Cardiac muscle cell (in vitro differentiated cells and primary cell): ENCODE data around the gene RASL12. TPM values are rescaled to one million over a fixed set of nuclear protein-coding genes. Genes with fewer than 3 reads are reported as not detected.

ENCODE experiments used
- DNase-seq, 2 donors: peaks; one replicate each; pipeline versions ENCODE4 v3.0.0 to v3.0.0-alpha.2; 2010 to 2017; ENCODE audit warnings: low read depth in 1 of 2, low spot score in 1 of 2
- H3K27ac ChIP-seq: fragments of 200-600 bp; sonication (generic); 2 replicates; pipeline ENCODE4 v1.5.1; 2016
- H3K27me3 ChIP-seq: fragments of 200-600 bp; sonication (generic); 2 replicates; pipeline ENCODE4 v1.6.0; 2016; ENCODE audit warnings: control low read depth
- H3K36me3 ChIP-seq: fragments of 200-600 bp; sonication (generic); 2 replicates; pipeline ENCODE4 v1.5.1; 2016; ENCODE audit warnings: control low read depth
- H3K4me1 ChIP-seq: fragments of 200-600 bp; sonication (generic); 2 replicates; pipeline ENCODE4 v1.8.1; 2017; ENCODE audit warnings: low read depth, mild to moderate bottlenecking, mixed run types
- H3K4me3 ChIP-seq: fragments of 200-600 bp; sonication (generic); 2 replicates; pipeline ENCODE4 v1.5.1; 2016; ENCODE audit warnings: mild to moderate bottlenecking
- H3K9me3 ChIP-seq: fragments of 200-600 bp; sonication (generic); 2 replicates; pipeline ENCODE4 v1.5.1; 2017; ENCODE audit warnings: low read depth, mild to moderate bottlenecking, control low read depth
- polyA plus RNA-seq: library from polyadenylated mRNA; unstranded; fragments of >200 nt; fragmentation: Nextera tagmentation; extraction: Ambion mirVana; gene quantifications from 2 replicates; pipeline ENCODE4 v1.2.1, GENCODE V29; 2016
- total RNA-seq: library from RNA; depleted of rRNA; stranded (reverse); fragments of >200 nt; gene quantifications from 2 replicates; pipeline ENCODE4 v1.2.3, GENCODE V29; 2016
- TF ChIP-seq, protein P1 (sequence below): IDR thresholded peaks from 2 replicates; pipeline ENCODE4 v1.5.1; 2012; ENCODE audit warnings: low read depth, mild to moderate bottlenecking, low read length

The RASL12 gene
- total and polyA plus RNA-seq, 2 experiments from 2014 or later: 4.0 to 38.2 TPM

DNA sequence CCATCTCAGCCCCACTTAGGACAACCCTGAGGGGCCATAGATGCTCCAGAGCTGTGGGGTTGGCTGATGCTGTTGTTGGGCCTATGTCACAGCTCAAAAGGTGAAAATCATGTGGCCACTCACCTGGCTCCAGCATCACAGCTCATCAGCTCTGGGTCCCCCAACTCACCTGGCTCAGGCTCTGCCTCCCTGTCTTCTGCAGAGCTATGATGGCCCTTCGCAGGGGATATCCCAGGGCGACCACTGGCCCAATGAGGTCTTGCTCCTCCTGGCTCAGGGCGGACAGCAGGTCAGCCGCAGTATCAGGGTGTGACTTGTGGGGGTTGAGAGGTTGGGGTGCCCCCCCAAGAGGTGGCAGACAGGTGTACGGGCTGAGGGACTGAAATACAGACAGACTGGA is 31.5 kb upstream of the RASL12 start:
- Histone ChIP-seq H3K9me3 (no peaks in the 10 kb centered on the region), H3K27me3 (peaks cover 9% of the 10 kb centered on the region), H3K36me3 (peaks cover 12% of the 10 kb centered on the region), H3K4me3 (no peak overlapping the region), H3K27ac (no peak overlapping the region), H3K4me1 (no peaks in the 10 kb centered on the region)
- TF ChIP-seq, protein P1, sequence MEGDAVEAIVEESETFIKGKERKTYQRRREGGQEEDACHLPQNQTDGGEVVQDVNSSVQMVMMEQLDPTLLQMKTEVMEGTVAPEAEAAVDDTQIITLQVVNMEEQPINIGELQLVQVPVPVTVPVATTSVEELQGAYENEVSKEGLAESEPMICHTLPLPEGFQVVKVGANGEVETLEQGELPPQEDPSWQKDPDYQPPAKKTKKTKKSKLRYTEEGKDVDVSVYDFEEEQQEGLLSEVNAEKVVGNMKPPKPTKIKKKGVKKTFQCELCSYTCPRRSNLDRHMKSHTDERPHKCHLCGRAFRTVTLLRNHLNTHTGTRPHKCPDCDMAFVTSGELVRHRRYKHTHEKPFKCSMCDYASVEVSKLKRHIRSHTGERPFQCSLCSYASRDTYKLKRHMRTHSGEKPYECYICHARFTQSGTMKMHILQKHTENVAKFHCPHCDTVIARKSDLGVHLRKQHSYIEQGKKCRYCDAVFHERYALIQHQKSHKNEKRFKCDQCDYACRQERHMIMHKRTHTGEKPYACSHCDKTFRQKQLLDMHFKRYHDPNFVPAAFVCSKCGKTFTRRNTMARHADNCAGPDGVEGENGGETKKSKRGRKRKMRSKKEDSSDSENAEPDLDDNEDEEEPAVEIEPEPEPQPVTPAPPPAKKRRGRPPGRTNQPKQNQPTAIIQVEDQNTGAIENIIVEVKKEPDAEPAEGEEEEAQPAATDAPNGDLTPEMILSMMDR: no peak
- no peak for DNase-seq

DNA sequence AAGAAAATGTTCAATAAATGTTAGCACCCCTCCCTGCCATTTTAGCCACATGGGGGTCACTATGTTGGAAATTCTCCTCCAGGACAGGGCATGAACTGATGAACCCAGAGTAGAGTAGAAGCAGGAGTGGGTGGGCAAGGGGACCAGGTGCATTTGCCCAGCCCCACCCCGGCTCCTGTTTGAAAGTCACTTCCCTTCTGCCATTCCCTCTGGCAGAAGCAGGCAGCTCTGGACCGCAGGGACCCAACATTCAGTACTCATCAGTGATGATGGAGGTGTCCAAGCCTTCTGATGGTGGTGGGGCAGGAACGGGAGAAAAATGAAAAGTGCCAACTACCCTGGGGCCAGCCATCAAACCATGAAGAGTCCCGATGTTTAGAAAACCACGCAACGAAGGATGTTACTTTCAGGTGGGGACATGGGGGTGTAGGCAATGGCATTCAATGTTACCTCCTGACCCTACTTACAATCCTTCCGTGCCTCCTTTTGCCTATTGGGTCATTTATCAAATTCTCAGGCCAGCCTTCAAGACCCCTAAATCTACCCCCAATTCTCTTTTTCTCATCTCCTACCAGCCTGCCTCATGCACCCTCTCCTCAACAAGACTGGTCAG is 30.0 kb upstream of the RASL12 start:
- no peak for DNase-seq
- TF ChIP-seq, protein P1: no peak
- no peak overlapping the region for H3K27ac ChIP-seq
- H3K4me3 ChIP-seq: no peak overlapping the region
- peaks cover 12% of the 10 kb centered on the region for H3K36me3 ChIP-seq
- H3K4me1 ChIP-seq: no peaks in the 10 kb centered on the region
- H3K9me3 ChIP-seq: no peaks in the 10 kb centered on the region
- peaks cover 5% of the 10 kb centered on the region for H3K27me3 ChIP-seq

DNA sequence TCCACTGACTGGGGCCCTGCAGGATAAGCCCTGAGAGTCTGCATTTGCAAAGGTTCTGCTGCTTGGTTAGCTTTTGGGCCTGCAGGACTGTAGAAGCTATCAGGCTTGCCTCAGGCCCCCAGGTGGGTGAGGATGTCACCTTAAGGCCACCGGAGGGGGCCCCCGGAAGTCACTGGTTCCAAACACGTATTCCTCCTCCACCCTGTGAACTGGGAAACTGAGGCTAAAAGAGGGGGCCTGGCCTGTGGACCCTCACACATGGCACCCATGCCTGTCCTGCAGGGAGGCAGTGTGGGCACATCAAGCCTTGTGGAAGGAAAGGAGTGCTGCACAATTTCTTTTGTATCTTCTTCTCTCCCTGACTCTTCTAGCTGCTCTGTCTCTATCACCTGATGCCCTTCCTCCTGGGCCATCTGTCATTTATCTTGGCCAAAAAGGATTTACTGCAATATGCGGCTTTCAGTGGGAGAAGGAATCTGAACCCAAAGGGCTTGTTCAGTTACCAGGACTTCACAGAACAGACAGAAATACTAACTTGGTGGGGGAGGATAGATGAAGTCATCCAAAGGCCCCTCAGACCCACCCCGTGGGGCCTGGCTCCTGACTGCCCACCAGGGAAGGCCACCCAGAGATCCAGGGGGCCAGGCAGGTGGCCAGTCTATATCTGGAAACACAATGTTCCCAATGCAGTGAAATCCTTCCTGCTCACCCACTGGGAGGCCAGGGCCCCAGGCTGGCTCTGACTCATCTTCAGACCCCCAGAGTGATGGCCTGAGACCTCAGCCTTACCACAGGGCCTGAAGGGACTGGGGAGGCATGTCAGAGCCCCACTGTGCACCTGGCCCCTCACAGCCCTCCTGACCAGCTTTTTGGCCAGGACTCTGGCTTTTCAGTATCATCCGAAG is 28.9 kb upstream of the RASL12 start:
- peaks cover 12% of the 10 kb centered on the region for H3K36me3 ChIP-seq
- DNase-seq: no peak
- TF ChIP-seq, protein P1: no peak

DNA sequence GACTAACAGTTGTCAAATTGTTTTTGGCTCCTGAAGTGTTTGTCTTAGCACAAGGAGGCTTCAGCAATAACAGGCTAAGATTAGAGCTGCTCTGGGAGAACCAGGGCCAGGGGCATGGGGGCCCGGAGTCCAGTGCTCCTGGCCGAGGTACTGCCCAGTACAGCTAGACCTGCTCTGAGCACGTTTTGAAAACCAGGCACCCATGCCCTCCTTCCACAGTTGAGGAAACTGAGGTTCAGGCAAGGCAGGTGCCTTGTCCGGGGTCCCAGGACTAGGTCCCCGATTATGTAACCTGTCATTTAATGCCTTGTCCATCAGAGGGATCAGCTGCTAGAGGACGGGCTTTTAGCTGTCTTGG is 27.9 kb upstream of the RASL12 start:
- TF ChIP-seq, protein P1: no peak
- H3K27ac ChIP-seq: no peak overlapping the region
- H3K27me3 ChIP-seq: no peaks in the 10 kb centered on the region
- peaks cover 12% of the 10 kb centered on the region for H3K36me3 ChIP-seq
- no peak overlapping the region for H3K4me3 ChIP-seq
- H3K9me3 ChIP-seq: no peaks in the 10 kb centered on the region
- no peaks in the 10 kb centered on the region for H3K4me1 ChIP-seq
- no peak for DNase-seq

More for the DNA sequence above, 28.9 kb upstream of the RASL12 start:
- Histone ChIP-seq H3K4me3 (no peak overlapping the region), H3K27ac (no peak overlapping the region), H3K9me3 (no peaks in the 10 kb centered on the region), H3K4me1 (no peaks in the 10 kb centered on the region), H3K27me3 (no peaks in the 10 kb centered on the region)

DNA sequence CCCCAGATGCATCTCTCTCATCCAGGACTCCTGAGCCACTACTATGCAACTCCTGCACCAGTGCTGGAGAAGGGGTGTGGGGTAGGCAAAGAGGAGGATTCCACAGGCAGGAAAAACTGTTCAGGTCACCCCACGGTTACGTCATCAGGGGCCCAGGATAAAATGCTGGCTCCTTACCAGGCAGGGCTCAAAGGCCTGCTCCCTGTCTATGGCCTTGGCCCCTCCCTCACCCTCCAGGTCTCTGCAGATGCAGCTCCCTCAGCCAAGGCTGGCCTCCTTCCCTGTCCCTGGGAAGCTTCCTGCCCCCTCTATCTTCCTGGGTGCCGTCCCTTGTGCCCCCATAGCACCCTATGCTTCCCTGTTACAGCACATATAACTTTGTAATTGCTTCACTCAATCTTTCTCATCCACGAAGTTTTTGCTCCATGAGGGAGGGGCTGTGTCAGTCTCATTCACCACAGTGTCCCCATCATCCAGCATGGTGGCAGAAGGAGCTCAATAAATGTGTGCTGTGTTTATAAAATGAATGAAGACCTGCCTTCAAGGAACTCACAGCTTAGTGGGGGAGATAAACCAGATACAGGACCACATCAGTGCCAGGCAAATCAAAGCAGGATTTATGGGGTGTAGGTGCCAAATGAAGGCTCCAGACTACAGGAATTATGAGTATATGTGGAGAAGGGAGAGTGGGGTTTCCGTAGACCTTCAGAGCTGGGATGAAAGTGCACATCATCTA is 27.4 kb upstream of the RASL12 start:
- Histone ChIP-seq H3K9me3 (no peaks in the 10 kb centered on the region), H3K4me3 (no peak overlapping the region), H3K27ac (no peak overlapping the region), H3K4me1 (no peaks in the 10 kb centered on the region), H3K36me3 (peaks cover 12% of the 10 kb centered on the region), H3K27me3 (no peaks in the 10 kb centered on the region)
- TF ChIP-seq, protein P1: no peak
- peak in 1 of 2 donors; percentile 31 for DNase-seq
